Activated naive CD8-positive, alpha-beta T cell treated with anti-CD3 and anti-CD28 coated beads for 36 hours (primary cell): Measurements from ENCODE around the gene HECTD3. TPM values are rescaled to one million over a fixed set of nuclear protein-coding genes. Genes with fewer than 3 reads are reported as not detected.

Source experiments
- DNase-seq: peaks from one replicate; pipeline ENCODE4 v3.0.0; 2021
- H3K27ac Mint-ChIP-seq: one replicate; pipeline ENCODE4 v1.8.0; 2022; ENCODE audit warnings: mild to moderate bottlenecking, moderate library complexity, mixed read lengths
- H3K27me3 Mint-ChIP-seq: one replicate; pipeline ENCODE4 v1.8.0; 2022; ENCODE audit warnings: mild to moderate bottlenecking, mixed read lengths
- H3K36me3 Mint-ChIP-seq: one replicate; pipeline ENCODE4 v1.8.0; 2021; ENCODE audit warnings: mild to moderate bottlenecking, mixed read lengths
- H3K4me1 Mint-ChIP-seq: one replicate; pipeline ENCODE4 v1.8.0; 2021; ENCODE audit warnings: mixed read lengths
- H3K4me3 Mint-ChIP-seq: one replicate; pipeline ENCODE4 v1.8.0; 2022; ENCODE audit warnings: mild to moderate bottlenecking, moderate library complexity, mixed read lengths
- H3K9me3 Mint-ChIP-seq: one replicate; pipeline ENCODE4 v1.8.0; 2022; ENCODE audit warnings: mixed read lengths
- total RNA-seq, 2 experiments: library from RNA; stranded (reverse); gene quantifications; one replicate each; pipeline ENCODE4 v1.2.3, GENCODE V29; 2021

Gene HECTD3
- 10 to 100 TPM; 23.4 to 23.5 TPM for total RNA-seq

GRCh38 chr1:45010855-45011811 is at the start of gene HECTD3:
HECTD3 (minus strand) TSS chr1:45011324; CDS start chr1:45011257, 67 bp downstream.
- H3K4me1 Mint-ChIP-seq: peaks cover 32% of the 10 kb centered on the region
- H3K36me3 Mint-ChIP-seq: peaks cover 13% of the 10 kb centered on the region
- peak; percentile 72 for DNase-seq
- H3K4me3 Mint-ChIP-seq: peak within 1 kb of the TSS; percentile 82
- H3K27ac Mint-ChIP-seq: peak within 1 kb of the TSS; percentile 90
- no peaks in the 10 kb centered on the region for H3K9me3 Mint-ChIP-seq
- H3K27me3 Mint-ChIP-seq: no peaks in the 10 kb centered on the region

- no peaks in the 10 kb centered on the region for H3K4me1 Mint-ChIP-seq
- no peaks in the 10 kb centered on the region for H3K9me3 Mint-ChIP-seq
- no peak for DNase-seq
- H3K36me3 Mint-ChIP-seq: no peaks in the 10 kb centered on the region
- no peak overlapping the region for H3K27ac Mint-ChIP-seq
- no peaks in the 10 kb centered on the region for H3K27me3 Mint-ChIP-seq
- no peak overlapping the region for H3K4me3 Mint-ChIP-seq
Observed at GRCh38 chr1:45059829-45060228, 48.7 kb upstream of the HECTD3 start.

- Mint-ChIP-seq H3K4me1 (no peaks in the 10 kb centered on the region), H3K36me3 (no peaks in the 10 kb centered on the region)
Observed at GRCh38 chr1:45057542-45057941, 46.4 kb upstream of the HECTD3 start.

GRCh38 chr1:45051005-45051772 is 40.1 kb upstream of the HECTD3 start:
- H3K36me3 Mint-ChIP-seq: no peaks in the 10 kb centered on the region
- no peaks in the 10 kb centered on the region for H3K27me3 Mint-ChIP-seq
- peaks cover 14% of the 10 kb centered on the region for H3K4me1 Mint-ChIP-seq
- no peaks in the 10 kb centered on the region for H3K9me3 Mint-ChIP-seq
- peak overlapping the region; percentile 70 for H3K27ac Mint-ChIP-seq
- DNase-seq: peak; percentile 10
- peak overlapping the region; percentile 23 for H3K4me3 Mint-ChIP-seq

More at GRCh38 chr1:45057542-45057941, 46.4 kb upstream of the HECTD3 start:
- H3K27me3 Mint-ChIP-seq: no peaks in the 10 kb centered on the region
- H3K9me3 Mint-ChIP-seq: no peaks in the 10 kb centered on the region
- no peak overlapping the region for H3K4me3 Mint-ChIP-seq
- H3K27ac Mint-ChIP-seq: no peak overlapping the region
- DNase-seq: no peak

GRCh38 chr1:45047032-45047431 is 35.9 kb upstream of the HECTD3 start:
- Mint-ChIP-seq H3K27ac (no peak overlapping the region), H3K27me3 (no peaks in the 10 kb centered on the region), H3K9me3 (no peaks in the 10 kb centered on the region), H3K4me3 (no peak overlapping the region), H3K36me3 (no peaks in the 10 kb centered on the region), H3K4me1 (peaks cover 14% of the 10 kb centered on the region)
- no peak for DNase-seq

- Mint-ChIP-seq H3K27ac (no peak overlapping the region), H3K27me3 (no peaks in the 10 kb centered on the region), H3K9me3 (no peaks in the 10 kb centered on the region), H3K36me3 (no peaks in the 10 kb centered on the region), H3K4me3 (no peak overlapping the region), H3K4me1 (no peaks in the 10 kb centered on the region)
- no peak for DNase-seq
Observed at GRCh38 chr1:45044916-45045315, 33.8 kb upstream of the HECTD3 start.

GRCh38 chr1:45043094-45043493 is 32.0 kb upstream of the HECTD3 start:
- no peak overlapping the region for H3K4me3 Mint-ChIP-seq
- DNase-seq: no peak
- H3K4me1 Mint-ChIP-seq: no peaks in the 10 kb centered on the region
- H3K27ac Mint-ChIP-seq: no peak overlapping the region
- no peaks in the 10 kb centered on the region for H3K27me3 Mint-ChIP-seq
- H3K36me3 Mint-ChIP-seq: no peaks in the 10 kb centered on the region
- H3K9me3 Mint-ChIP-seq: no peaks in the 10 kb centered on the region

- H3K9me3 Mint-ChIP-seq: no peaks in the 10 kb centered on the region
- no peak for DNase-seq
- no peaks in the 10 kb centered on the region for H3K27me3 Mint-ChIP-seq
- no peaks in the 10 kb centered on the region for H3K36me3 Mint-ChIP-seq
- H3K4me3 Mint-ChIP-seq: no peak overlapping the region
- peaks cover 7% of the 10 kb centered on the region for H3K4me1 Mint-ChIP-seq
- H3K27ac Mint-ChIP-seq: no peak overlapping the region
Observed at GRCh38 chr1:45040297-45040696, 29.2 kb upstream of the HECTD3 start.

GRCh38 chr1:45038661-45039364 is 27.7 kb upstream of the HECTD3 start:
- no peak for DNase-seq
- Mint-ChIP-seq H3K27ac (no peak overlapping the region), H3K9me3 (no peaks in the 10 kb centered on the region), H3K4me3 (no peak overlapping the region), H3K4me1 (peaks cover 7% of the 10 kb centered on the region), H3K27me3 (no peaks in the 10 kb centered on the region), H3K36me3 (no peaks in the 10 kb centered on the region)

GRCh38 chr1:45038240-45038639 is 27.1 kb upstream of the HECTD3 start:
- Mint-ChIP-seq H3K4me1 (peaks cover 11% of the 10 kb centered on the region), H3K36me3 (no peaks in the 10 kb centered on the region), H3K4me3 (no peak overlapping the region), H3K27ac (no peak overlapping the region), H3K9me3 (no peaks in the 10 kb centered on the region), H3K27me3 (no peaks in the 10 kb centered on the region)
- DNase-seq: no peak

- H3K27me3 Mint-ChIP-seq: no peaks in the 10 kb centered on the region
- no peak overlapping the region for H3K27ac Mint-ChIP-seq
- H3K9me3 Mint-ChIP-seq: no peaks in the 10 kb centered on the region
- H3K36me3 Mint-ChIP-seq: no peaks in the 10 kb centered on the region
- DNase-seq: no peak
- no peak overlapping the region for H3K4me3 Mint-ChIP-seq
- peaks cover 14% of the 10 kb centered on the region for H3K4me1 Mint-ChIP-seq
Observed at GRCh38 chr1:45037456-45037855, 26.3 kb upstream of the HECTD3 start.

- Mint-ChIP-seq H3K4me3 (no peak overlapping the region), H3K27ac (no peak overlapping the region), H3K4me1 (peaks cover 14% of the 10 kb centered on the region), H3K9me3 (no peaks in the 10 kb centered on the region), H3K36me3 (no peaks in the 10 kb centered on the region), H3K27me3 (no peaks in the 10 kb centered on the region)
- DNase-seq: no peak
Observed at GRCh38 chr1:45035631-45036301, 24.6 kb upstream of the HECTD3 start.

- Mint-ChIP-seq H3K4me3 (no peak overlapping the region), H3K27me3 (no peaks in the 10 kb centered on the region), H3K9me3 (no peaks in the 10 kb centered on the region), H3K4me1 (peaks cover 14% of the 10 kb centered on the region), H3K36me3 (no peaks in the 10 kb centered on the region), H3K27ac (peak overlapping the region; percentile 28)
- DNase-seq: no peak
Observed at GRCh38 chr1:45033356-45033755, 22.2 kb upstream of the HECTD3 start.

- H3K27ac Mint-ChIP-seq: no peak overlapping the region
- peaks cover 13% of the 10 kb centered on the region for H3K4me1 Mint-ChIP-seq
- H3K4me3 Mint-ChIP-seq: no peak overlapping the region
- no peaks in the 10 kb centered on the region for H3K36me3 Mint-ChIP-seq
- DNase-seq: no peak
- no peaks in the 10 kb centered on the region for H3K9me3 Mint-ChIP-seq
- H3K27me3 Mint-ChIP-seq: no peaks in the 10 kb centered on the region
Observed at GRCh38 chr1:45032837-45033236, 21.7 kb upstream of the HECTD3 start.
